H1 (cell line): Measurements from ENCODE around the gene FCER2. TPM values are rescaled to one million over a fixed set of nuclear protein-coding genes. Genes with fewer than 3 reads are reported as not detected.

ENCODE experiments used
- CHD1 ChIP-seq: IDR thresholded peaks from 2 replicates; pipeline ENCODE4 v1.6.1; 2012; ENCODE audit warnings: low read depth, low read length, improper control_type of control experiment
- EGR1 ChIP-seq: IDR thresholded peaks from 2 replicates; pipeline ENCODE4 v1.6.1; 2011; ENCODE audit warnings: low read depth, low read length, borderline replicate concordance
- EZH2 ChIP-seq: fragments of 200-600 bp; sonication (generic); IDR thresholded peaks from 2 replicates; pipeline ENCODE4 v1.7.1; 2012; ENCODE audit warnings: low read depth, mild to moderate bottlenecking, moderate library complexity, low read length, inconsistent platforms; ENCODE audit not compliant: severe bottlenecking
- KDM5A ChIP-seq: fragments of 200-600 bp; IDR thresholded peaks from 2 replicates; pipeline ENCODE4 v1.7.1; 2012; ENCODE audit warnings: mild to moderate bottlenecking, low read length, inconsistent platforms, mixed read lengths
- ZNF274 ChIP-seq: IDR thresholded peaks from 2 replicates; pipeline ENCODE4 v1.7.0; 2012; ENCODE audit warnings: low read length, borderline replicate concordance; ENCODE audit errors: extremely low read depth
- polyA plus RNA-seq, 7 experiments: library from polyadenylated mRNA; depleted of rRNA in 3 of 7; stranded (reverse) in 5 of 7; unstranded in 2 of 7; fragments of >200 nt in 5 of 7; fragments of 200-250 nt in 2 of 7; gene quantifications; 1 replicate in 5 of 7; 2 replicates in 1 of 7; 4 replicates in 1 of 7; pipeline versions ENCODE4 v1.2.1 to v1.2.3, GENCODE V29; 2011 to 2013; ENCODE audit warnings: missing spikeins in 2 of 7, mixed read lengths in 2 of 7
- total RNA-seq: library from RNA; stranded (reverse); fragmentation: NEBNext Ultra II Directional; extraction: Animal tissue kit (Norgen Biotek cat#: 25700); gene quantifications from 2 replicates; pipeline ENCODE4 v1.2.1, GENCODE V29; 2021
- TF ChIP-seq, protein P1 (sequence below), 3 experiments: IDR thresholded peaks; 1 replicate in 2 of 3; 2 replicates in 1 of 3; pipeline versions ENCODE4 v1.5.1 to v1.6.1; 2011; ENCODE audit warnings: low read length in 3 of 3, mild to moderate bottlenecking in 3 of 3, inconsistent platforms in 2 of 3, low read depth in 1 of 3, moderate library complexity in 1 of 3; ENCODE audit not compliant: insufficient read depth in 1 of 3; ENCODE audit errors: control extremely low read depth in 1 of 3

FCER2 gene
- total and polyA plus RNA-seq, 2 of the 8 experiments (the other 6 are each of a cell fraction or from before 2014, with no cell fraction given) = 0.67 TPM; not detected in 1

DNA sequence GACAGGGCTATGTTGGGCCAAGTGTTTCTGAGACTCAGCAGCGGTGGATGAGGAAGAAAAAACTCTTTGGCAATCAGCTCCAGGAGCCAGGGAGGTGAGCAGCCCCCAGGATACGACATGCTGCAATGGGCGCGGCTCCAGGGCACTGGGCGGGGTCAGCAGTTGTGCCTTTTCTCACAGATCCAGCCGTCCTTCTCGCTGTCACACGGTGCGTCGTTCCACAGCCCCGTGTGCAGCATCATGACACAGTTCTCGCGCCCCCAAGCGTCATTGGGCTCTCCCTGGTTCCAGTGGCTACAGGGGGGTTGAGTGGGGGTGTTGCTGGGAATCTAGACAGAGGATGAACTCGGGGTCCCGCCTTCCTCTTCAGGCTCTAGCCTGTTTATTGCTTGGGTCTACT is 27.3 kb upstream of the FCER2 start (continued):
- no peak for TF ChIP-seq EGR1
- TF ChIP-seq ZNF274 = no peak
- no peak for TF ChIP-seq CHD1
- no peak for TF ChIP-seq KDM5A
- no peak for TF ChIP-seq EZH2
- TF ChIP-seq, protein P1, sequence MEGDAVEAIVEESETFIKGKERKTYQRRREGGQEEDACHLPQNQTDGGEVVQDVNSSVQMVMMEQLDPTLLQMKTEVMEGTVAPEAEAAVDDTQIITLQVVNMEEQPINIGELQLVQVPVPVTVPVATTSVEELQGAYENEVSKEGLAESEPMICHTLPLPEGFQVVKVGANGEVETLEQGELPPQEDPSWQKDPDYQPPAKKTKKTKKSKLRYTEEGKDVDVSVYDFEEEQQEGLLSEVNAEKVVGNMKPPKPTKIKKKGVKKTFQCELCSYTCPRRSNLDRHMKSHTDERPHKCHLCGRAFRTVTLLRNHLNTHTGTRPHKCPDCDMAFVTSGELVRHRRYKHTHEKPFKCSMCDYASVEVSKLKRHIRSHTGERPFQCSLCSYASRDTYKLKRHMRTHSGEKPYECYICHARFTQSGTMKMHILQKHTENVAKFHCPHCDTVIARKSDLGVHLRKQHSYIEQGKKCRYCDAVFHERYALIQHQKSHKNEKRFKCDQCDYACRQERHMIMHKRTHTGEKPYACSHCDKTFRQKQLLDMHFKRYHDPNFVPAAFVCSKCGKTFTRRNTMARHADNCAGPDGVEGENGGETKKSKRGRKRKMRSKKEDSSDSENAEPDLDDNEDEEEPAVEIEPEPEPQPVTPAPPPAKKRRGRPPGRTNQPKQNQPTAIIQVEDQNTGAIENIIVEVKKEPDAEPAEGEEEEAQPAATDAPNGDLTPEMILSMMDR (IDR thresholded peaks at IDR 0.05; ENCODE audit: control extremely low read depth in 1 of 3, insufficient read depth in 1 of 3, low read depth in 1 of 3, low read length in 3 of 3) = no peak
